NCI-H526 treated with DMSO at 0.1 percent for 48 hours (cell line): Measurements from ENCODE around the gene AP1M2.

Experiments used
- DNase-seq: peaks from one replicate; lab custom pipeline; 2025; lab: John Stamatoyannopoulos, UW

Gene AP1M2

GRCh38 chr19:10587022-10587838 is at the start of gene AP1M2:
TSS of gene AP1M2 (minus strand) at chr19:10587312. CDS start at chr19:10587231, 81 bp downstream.
- DNase-seq = peak; percentile 27

- DNase-seq = no peak
Observed at GRCh38 chr19:10636304-10636972, 49.3 kb upstream of the AP1M2 start.

GRCh38 chr19:10634963-10635362 is 47.9 kb upstream of the AP1M2 start:
- no peak for DNase-seq

GRCh38 chr19:10634430-10634829 is 47.3 kb upstream of the AP1M2 start:
- no peak for DNase-seq

- no peak for DNase-seq
Observed at GRCh38 chr19:10631874-10632273, 44.8 kb upstream of the AP1M2 start.

GRCh38 chr19:10625762-10626138 is 38.6 kb upstream of the AP1M2 start:
- no peak for DNase-seq

GRCh38 chr19:10625003-10625761 is 38.1 kb upstream of the AP1M2 start, which contains the start of gene SLC44A2:
TSS of gene SLC44A2 (plus strand) at chr19:10625553. CDS start at chr19:10625634, 81 bp downstream.
- DNase-seq = peak; percentile 24

- DNase-seq = no peak
Observed at GRCh38 chr19:10624585-10624984, 37.5 kb upstream of the AP1M2 start.

- no peak for DNase-seq
Observed at GRCh38 chr19:10621966-10622365, 34.9 kb upstream of the AP1M2 start.

- no peak for DNase-seq
Observed at GRCh38 chr19:10620786-10621185, 33.7 kb upstream of the AP1M2 start.

GRCh38 chr19:10618846-10619245 is 31.7 kb upstream of the AP1M2 start:
- DNase-seq = no peak

- no peak for DNase-seq
Observed at GRCh38 chr19:10617409-10618121, 30.5 kb upstream of the AP1M2 start.

- no peak for DNase-seq
Observed at GRCh38 chr19:10615429-10616023, 28.4 kb upstream of the AP1M2 start.

DNA sequence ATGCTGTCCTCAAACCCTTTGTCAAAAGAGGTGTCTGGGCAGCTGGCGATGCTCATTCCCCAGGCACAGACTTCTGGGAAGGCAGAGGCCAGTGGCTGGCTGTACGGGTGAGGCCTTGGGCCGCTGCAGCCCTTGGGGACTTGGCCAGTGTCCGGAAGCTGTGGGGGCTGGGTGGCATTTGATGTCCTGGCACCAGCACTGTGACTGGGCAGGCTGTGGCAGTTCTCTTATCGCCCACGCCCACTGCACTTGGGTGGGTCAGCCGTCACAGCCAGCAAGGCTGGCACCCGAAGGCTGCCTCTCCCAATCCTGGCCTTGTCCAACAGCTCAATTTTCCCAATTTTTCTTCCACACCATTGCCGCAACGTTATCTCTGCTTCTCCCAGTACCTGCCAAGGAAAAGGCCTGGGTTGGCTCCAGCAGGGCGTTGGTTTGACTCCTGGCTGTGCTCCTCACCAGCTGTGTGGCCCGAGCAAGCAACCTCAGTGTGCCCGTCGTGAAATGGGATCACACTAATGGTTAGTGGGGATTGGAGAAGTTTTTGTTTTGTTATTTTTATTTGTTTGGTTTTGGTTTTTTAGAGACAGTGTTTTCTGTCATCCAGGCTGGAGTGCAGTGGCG is 25.5 kb upstream of the AP1M2 start:
- DNase-seq = no peak

DNA sequence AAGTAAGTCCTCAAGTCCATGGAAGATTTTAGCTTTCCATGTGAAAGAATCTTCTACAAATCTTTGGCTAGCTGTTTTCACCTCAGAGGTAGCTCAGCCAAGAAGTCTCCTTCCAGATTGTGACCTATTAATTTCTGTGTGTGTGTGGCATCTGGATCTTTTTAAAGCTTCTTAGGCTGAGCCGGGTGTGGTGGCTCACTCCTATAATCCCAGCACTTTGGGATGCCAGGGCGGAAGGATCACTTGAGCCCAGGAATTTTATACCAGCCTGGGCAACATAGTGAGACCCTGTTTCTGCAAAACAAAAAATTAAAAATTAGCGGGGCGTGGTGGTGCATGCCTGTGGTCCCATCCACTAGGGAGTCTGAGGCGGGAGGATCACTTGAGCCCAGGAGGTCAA is 24.8 kb upstream of the AP1M2 start:
- no peak for DNase-seq

DNA sequence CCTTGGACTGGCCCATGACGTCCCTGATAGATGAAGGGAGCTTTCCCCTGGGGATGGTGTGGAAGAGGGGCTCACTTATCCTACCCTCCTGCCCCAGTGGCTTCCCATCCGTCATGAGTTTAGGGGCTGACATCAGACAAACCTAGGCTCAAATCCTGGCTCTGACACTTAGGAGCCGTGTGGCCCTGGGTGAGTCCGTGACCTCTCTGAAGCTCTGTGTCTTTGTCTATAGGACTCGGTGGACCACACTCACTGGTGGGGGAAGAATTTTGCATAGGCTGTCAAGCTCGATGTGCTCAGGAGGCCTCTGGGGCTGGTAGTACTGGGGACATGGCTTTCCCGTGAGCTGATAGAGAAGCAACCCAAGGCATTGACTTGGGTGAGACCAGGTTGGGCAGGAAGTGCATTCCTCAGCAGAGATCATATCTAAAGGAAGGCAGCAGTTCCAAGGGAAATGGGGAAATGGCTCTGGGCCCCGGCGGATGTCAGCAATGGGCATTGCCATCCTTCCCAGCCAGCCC is 17.4 kb upstream of the AP1M2 start:
- DNase-seq = no peak

- DNase-seq = no peak
Observed at GRCh38 chr19:10603873-10604459, 16.9 kb upstream of the AP1M2 start.

DNA sequence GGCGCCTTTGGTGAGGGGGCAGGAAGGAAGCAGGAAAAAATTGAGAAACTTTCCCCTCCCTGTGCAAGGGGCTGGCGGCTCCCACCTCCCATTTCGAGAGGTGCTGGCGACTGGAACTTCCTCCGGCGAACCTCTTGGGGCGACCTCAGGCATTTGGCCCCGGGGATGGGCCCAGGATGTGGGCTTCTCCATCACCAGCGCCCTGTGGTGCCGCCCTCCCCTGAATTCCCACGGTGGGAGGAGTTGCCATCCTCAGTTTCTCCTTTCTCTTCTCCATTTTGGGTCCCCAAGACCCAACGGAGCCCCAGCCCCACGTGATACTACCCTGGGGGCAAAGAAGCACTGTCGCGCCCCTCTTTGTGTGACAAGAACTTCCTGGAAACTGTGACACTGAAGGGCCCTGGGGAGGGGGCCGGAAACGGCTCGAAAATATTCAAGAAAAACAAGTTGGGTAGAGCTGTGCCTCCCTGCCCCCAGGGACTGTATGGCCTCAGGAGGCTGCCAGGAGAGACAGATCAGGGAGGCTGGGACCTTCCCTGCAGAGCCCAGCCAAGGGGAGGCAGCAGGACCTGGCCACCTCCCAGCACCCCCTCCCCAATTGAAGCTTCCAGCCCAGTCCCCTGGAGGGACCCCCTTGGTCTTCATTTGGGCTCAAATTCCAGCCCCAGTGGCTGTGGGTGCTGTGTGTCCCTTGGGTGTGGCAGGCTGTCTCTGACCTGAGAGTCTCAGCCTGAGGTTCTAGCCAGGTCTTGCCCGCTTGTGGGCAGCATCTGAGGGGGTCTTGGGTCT is 16.2 kb upstream of the AP1M2 start:
- DNase-seq = no peak

GRCh38 chr19:10602330-10603083 is 15.4 kb upstream of the AP1M2 start:
- DNase-seq = peak; percentile 5
